Activated CD8-positive, alpha-beta memory T cell treated with anti-CD3 and anti-CD28 coated beads for 4 hours (primary cell): ENCODE measurements around the gene SHC3.

Experiments
- DNase-seq, 2 donors: peaks; one replicate each; pipeline ENCODE4 v3.0.0-alpha.2; 2020; ENCODE audit warnings: low read depth in 2 of 2

The SHC3 gene

GRCh38 chr9:89185980-89186379, 7.4 kb upstream of the SHC3 start:
- DNase-seq = no peak

DNA sequence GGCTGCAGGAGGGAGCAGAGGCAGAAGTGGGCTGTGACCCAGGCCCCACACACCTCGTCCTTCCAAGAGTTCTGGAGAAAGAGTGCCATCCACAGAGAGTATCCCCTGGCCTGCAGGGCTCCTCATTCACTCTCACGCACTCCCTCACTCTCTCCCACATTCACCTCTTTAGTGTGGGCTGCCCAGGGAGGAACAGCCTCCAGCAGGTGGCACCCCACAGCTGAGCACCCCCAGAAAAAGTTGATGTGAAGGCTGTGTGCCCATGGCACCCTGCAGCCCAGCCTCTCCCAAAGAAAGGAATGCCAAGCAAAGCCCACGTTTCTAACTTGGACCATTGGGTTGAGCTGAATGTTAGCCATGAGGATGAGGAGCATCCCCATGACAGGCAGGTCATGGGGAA, 4.5 kb upstream of the SHC3 start:
- no peak for DNase-seq

DNA sequence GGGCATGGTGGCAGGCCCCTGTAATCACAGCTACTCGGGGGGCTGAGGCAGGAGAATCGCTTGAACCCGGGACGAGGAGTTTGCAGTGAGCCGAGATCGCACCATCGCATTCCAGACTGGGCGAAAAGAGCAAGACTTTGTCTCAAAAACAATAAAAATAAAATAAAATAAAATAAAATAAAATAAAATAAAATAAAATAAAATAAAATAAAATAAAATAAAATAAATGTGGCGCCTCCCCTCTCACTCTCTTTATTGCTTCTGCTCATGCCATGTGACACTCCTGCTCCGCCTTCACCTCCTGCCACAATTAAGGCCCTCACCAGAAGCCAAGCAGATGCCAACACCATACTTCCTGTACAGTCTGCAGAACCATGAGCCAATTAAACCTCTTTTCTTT, 3.8 kb upstream of the SHC3 start:
- no peak for DNase-seq

DNA sequence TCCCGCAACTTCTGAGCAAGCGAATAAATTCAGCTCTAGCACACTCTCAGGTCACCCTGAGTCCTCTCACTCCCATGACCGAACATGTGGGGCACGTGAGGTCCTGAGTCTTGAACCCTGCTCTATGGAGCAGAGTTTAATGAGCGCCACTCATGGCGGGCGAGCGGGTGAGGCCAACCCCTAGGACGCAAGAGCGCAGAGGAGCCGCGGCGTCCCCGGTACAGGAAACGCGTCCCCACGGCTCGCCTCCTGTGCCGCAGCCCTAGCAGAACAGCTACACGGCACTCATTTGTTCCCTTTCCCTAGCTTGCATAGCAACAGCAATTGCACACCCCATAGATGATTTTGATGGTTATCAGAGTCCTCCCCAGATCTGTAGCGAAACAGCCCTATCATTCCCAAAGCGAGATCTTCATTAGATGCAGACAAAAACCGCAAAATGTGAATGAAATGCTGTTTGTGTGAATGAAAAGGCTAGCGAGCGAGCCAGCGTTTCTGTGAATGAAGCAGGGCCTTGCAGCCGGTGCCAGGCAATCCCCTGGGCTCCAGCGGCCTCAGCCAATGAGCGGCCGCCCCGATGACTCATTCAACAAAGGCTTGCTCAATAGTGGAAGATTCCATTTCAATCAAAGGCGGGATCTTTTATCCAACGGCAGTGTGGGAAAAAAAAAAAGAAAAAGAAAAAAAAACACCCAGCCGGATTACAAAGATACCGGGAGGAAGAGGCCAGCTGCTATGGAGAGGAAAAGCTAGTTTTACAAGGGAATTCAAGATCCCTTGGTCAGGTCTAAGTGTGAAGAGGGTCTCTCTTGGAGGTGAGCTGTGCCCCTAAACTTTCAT, 1.5 kb upstream of the SHC3 start:
- DNase-seq = no peak

- DNase-seq = no peak
Measured at GRCh38 chr9:89179540-89179894, 899 bp upstream of the SHC3 start.

DNA sequence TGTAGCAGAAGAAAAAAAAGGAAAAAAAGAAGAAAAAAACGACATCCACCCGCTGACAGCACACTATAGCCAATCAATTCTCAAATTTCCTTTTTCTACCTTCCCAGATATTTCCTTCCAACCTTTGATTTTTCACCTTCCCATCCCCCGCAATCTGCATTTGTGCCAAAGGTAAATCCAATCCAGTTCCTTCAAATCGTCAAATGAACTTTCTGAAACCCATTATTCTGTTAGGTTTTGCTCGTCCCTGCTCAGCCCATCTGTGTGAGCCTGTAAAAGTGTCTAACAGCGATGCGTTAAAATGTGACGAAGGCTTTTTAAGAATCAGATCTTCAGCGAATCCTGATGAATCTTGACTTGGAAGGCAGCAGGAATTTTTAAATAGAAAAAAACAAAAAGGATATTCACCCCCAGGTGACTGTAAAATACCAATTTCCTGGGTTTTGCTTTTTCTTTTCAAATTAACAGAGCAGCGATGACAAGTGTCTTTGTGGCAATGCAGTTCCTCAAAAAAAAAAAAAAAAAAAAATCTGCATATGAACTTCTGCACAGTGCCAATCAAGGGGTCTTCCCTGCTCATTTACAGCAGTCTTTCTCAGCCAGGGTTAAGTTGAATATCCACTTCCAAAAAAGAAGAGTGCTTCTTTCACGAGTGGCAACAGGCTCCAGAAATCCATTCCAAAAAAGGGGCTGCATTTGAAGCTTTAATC, 367 bp upstream of the SHC3 start:
- no peak for DNase-seq

DNA sequence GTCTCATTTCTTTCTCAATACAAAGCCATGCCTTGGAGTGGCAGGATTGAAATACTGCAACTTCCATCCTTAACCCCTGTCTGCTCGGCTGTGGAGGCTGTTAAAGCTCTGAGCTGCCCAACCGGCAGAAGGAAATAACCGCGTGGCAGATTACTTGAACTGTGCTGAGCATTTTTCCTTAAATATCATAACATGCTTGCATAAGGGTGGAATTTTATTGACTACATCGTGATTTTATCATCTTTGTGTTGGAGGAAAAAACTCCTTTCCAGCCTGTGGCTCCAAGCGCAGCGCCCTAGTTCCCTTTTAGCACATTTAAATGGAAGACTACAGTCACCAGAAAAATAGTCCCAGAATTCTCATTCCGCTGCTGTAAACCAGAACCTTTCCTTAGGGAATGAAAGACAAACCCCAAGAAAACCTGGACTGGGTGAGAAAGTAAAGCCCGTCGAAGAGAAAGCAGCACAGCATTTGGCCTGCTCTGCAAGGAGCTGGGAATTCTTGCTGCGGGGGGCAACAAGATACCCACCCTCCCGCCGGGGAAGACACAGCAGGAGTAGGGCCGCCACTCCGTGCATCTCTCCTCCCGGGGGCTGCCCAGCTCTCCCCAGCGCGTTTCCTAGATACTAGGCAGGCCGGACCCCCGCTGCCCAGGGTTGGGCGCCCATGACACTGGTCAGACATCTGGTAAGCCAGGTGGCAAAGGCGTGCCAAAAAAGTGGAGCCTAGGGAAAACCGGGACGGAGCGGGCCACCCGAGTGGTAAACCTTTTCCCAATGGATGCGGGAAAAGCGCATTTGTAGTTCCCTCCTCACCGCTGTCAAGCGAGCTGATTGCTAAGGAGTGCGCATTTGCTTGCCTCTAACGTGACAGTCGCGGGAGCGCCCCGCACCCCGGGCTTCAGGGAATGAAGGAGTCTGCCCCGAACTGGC, 1.3 kb downstream of the SHC3 start:
- DNase-seq = no peak

DNA sequence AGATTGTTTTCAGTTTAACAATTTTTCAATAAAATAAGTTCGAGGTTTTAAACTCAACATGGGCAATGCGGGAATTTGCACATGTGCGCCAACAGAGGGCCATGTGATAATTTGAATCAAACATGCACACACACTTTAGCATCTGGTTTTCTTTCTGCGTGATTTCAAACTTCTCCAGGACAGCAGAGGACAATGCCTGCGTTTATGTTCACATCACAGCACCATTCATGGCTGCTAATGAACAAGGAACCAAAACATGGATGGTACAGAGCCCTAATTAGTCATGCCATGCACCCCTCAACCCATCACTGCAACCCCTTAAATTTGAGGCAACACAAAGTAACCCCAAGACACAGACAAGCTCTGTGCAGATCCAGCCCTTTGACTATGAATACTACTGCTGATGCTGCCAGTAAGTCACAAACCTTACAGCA, 2.8 kb downstream of the SHC3 start:
- DNase-seq = no peak

DNA sequence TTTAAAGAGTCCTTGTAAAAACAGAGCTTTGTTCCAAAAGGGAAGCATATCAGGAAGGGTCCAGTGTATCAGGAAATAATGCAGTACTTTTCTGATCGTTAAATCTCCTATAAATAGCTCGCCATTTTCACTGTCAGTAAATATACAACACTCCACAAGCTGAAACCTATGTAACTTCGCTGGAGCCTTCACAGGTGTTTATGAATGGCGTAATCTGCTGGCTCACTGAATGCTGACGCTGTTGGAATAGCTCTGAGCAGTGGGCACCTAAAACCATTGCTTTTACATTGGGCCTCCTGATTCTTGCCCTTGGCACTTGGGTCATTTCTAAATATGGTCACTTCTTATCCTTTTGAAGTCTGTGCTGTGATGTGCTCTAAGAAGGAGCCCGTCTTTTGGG, 4.3 kb downstream of the SHC3 start:
- DNase-seq = no peak

DNA sequence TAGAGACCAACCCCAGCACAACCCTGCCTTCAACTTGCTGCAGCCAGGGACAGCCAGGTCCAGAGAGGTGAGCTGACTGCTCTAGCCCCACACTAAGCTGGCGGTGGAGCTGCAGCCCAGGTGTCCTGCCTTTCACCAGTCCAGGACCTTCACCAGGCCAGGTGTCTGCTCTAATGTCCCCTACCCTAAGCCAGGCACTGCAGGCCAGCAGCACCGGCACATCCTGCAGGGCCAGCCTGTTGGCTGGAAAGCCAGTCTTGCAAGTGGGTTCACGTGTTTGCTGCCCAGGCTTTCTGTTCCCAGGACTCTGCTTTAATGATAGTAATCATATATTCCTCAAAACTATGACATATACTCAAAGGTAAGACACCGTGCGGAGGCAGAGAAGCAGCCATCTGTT, 5.5 kb downstream of the SHC3 start:
- no peak for DNase-seq

GRCh38 chr9:89172398-89172797, 6.2 kb downstream of the SHC3 start:
- no peak for DNase-seq

GRCh38 chr9:89171693-89172092, 6.9 kb downstream of the SHC3 start:
- DNase-seq = no peak

DNA sequence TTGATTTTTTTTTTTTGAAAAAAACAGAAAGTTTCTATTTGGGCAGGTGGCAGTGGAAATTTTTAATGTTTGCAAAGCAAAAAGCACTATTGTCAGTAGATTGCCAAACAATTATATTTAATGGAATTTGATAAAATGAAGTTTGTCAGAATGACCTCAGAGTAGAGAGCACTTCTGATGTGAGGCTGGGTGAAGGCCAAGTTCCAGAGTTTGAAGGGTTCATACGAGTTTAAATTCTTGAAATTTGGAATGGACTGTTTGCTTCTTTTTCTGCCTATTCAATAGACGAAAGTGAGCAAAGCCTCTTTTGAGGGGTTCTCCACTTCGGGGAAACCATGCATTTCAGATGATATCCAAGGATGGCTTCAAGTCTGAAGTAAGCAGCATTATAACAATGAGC, 7.4 kb downstream of the SHC3 start:
- DNase-seq = no peak

- no peak for DNase-seq
Measured at GRCh38 chr9:89168901-89169813, 9.5 kb downstream of the SHC3 start.

DNA sequence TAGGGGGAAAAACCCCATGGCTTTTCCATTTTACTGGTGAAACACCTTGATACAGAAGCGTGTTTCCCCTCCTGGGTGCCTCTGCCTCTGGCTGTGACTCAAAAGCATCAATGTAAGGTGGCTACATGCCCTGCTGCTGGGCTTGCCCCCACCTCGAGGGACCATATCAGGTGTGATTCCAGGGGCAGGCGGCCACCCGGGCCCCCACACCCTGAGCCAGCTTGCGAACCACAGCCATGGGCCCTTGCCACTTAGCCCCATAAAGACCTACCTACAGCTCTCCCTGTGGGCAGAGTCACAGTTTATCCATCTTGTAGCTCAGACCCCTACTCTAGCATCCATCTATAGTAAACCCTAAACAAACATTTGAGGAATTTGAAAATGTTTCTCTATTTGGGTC, 10.8 kb downstream of the SHC3 start:
- DNase-seq = no peak

- DNase-seq = no peak
Measured at GRCh38 chr9:89166852-89167251, 11.8 kb downstream of the SHC3 start.

- no peak for DNase-seq
Measured at GRCh38 chr9:89165880-89166279, 12.7 kb downstream of the SHC3 start.

DNA sequence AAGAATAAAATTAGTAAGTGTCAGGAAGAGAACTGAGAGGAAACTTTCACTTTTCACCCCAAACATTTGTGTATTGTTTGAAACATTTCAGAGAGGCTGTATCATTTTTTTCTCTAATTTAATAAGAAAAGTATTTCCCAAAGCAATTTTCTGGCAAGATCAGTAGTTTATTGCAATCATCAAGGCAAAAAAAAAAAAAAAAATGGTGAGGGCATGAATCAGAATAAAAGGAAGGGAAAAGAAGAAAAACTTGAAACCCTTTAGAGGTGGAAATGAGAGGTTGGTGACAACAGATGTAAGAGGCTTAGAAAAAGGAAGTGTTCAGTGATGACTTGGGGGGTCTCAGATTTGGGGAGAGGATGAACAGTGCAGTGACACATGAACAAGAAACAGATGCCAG, 13.3 kb downstream of the SHC3 start:
- DNase-seq = no peak

DNA sequence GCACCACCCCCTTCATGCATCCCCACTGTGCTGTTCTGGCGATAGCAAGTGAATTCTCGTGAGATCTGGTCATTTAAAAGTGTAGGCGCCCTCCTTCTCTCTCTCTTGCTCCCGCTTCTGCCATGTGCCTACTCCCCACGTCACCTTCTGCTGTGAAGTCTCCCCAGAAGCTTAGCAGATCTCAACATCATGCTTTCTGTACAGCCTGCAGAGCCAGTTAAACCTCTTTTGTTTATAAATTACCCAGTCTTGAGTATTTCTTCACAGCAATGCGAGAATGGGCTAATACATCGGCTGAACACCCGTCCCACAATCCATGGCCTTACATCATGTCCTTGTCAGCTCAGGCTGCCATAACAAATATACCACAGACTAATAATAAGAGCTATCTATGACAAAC, 17.4 kb downstream of the SHC3 start:
- DNase-seq = no peak

GRCh38 chr9:89160806-89161205, 17.8 kb downstream of the SHC3 start:
- DNase-seq = no peak

DNA sequence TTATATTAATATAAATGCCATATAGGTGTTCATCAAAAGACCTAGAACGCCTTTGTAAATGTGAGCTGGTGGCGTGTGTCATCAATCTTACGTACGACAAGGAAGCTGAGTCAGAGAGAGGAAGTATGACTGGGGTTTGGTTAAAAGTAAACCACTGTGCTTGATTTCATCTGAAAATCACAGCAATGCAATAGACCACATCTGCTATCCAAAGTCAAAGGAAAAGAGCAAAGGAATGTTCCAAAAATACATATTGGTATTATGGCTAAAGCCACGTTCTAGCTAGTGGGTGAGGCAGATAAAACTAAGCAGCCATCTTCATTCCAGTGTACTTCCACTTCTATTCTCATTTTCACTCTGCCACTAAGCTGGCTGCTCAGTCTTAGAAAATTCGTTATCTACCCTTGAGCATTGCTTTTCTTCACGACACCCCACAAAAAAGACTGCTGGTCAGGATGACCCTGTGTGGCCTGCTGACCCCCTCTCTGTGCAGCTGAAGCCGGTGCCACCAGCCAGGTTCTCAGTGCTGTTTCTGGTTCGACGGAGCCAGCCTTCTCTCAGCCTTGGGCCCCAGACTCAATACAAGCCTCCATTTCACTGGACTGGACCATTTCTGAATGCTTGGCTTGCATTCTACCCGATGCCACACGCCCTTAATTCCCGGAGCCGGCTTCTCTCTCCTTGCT, 23.8 kb downstream of the SHC3 start:
- no peak for DNase-seq
